ENCODE data around the gene ATF6. TPM values are rescaled to one million over a fixed set of nuclear protein-coding genes. Genes with fewer than 3 reads are reported as not detected.

ATF6 gene
- total and polyA plus RNA-seq, 8 donors, result 2.2 to 29.5 (median 16.9) TPM

DNA sequence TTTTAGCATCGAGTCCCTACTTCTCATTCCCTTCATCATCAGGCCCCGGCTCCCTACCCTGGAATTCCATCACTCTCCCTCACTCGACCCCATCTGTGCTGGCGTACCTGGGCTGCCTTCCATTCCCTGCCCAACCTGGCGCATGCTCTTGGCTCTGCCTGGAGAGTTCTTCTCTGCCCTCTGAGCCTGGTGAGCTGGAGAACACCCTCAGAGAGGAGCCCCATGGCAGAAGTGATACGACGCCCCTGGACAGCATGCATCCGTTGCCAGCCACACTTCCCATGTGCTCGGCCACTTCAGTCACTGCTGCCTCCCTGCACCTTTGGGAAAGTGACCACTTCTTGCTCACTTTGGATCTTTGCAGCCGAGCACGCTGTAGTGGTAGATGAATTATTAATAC lies 227.5 kb downstream of the ATF6 start:
- Histone ChIP-seq H3K9me3 (no peaks in the 10 kb centered on the region), H3K36me3 (no peaks in the 10 kb centered on the region), H3K27ac (no peak overlapping the region), H3K4me3 (no peak overlapping the region), H3K27me3 (no peaks in the 10 kb centered on the region), H3K4me1 (no peaks in the 10 kb centered on the region)
- TF ChIP-seq CTCF (IDR thresholded peaks at IDR 0.05), result no peak
- ATAC-seq, result no peak
- DNase-seq, result no peak
- WGBS, 2 donors, result 79 to 80% methylated on average over 11 of the region's 11 CpGs
- no peak for FAIRE-seq
- intact Hi-C loops (cut with DNase I), result no loop called here

DNA sequence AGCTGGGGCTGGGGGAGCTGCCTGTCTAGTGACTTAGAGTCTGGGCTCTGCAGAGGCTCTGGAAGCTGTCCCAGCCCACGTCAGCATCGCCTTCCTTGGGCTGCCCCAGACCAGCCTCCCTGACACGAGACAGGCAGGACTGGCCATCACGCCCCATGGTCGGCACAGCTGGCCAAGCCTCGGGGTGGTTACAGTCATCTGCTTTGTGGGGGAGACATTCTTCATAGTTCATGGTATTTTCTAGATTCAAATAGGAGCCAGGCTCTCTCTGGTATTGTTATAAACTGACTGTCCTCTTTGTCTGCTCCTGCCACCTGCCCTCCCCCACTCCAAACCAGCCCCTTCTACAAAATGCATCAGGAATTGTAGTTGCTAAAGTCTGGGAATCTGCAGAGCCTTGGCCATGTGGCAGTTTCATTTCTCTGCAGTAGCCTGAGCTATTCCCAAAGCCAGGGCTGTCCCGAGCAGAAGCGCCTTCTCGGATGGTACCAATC lies 228.1 kb downstream of the ATF6 start:
- WGBS, 2 donors, result 65 to 66% methylated on average over 9 of the region's 9 CpGs
- no peak for ATAC-seq

GRCh38 chr1:161997152-161997551 lies 231.0 kb downstream of the ATF6 start:
- H3K4me3 ChIP-seq, result no peak overlapping the region
- no peaks in the 10 kb centered on the region for H3K36me3 ChIP-seq
- TF ChIP-seq CTCF (IDR thresholded peaks at IDR 0.05), result no peak
- H3K4me1 ChIP-seq, result no peaks in the 10 kb centered on the region
- H3K27me3 ChIP-seq, result no peaks in the 10 kb centered on the region
- DNase-seq (no peak), FAIRE-seq (no peak), ATAC-seq (no peak)
- WGBS, 2 donors, result 93 to 96% methylated on average over 1 of the region's 1 CpG
- no peaks in the 10 kb centered on the region for H3K9me3 ChIP-seq
- intact Hi-C loops (cut with DNase I), result no loop called here
- H3K27ac ChIP-seq, result no peak overlapping the region

More for the DNA sequence above, 228.1 kb downstream of the ATF6 start:
- H3K4me1 ChIP-seq, result no peaks in the 10 kb centered on the region
- no peaks in the 10 kb centered on the region for H3K27me3 ChIP-seq
- FAIRE-seq (no peak), DNase-seq (no peak)
- H3K27ac ChIP-seq, result no peak overlapping the region
- H3K4me3 ChIP-seq, result no peak overlapping the region
- no peaks in the 10 kb centered on the region for H3K9me3 ChIP-seq
- no peak for TF ChIP-seq CTCF (IDR thresholded peaks at IDR 0.05)
- intact Hi-C loops (cut with DNase I), result no loop called here
- no peaks in the 10 kb centered on the region for H3K36me3 ChIP-seq

GRCh38 chr1:161998811-161999210 lies 232.7 kb downstream of the ATF6 start:
- intact Hi-C loops (cut with DNase I), result no loop called here
- no peak overlapping the region for H3K4me3 ChIP-seq
- WGBS, 2 donors, result 88 to 92% methylated on average over 5 of the region's 5 CpGs
- TF ChIP-seq CTCF (IDR thresholded peaks at IDR 0.05), result no peak
- H3K36me3 ChIP-seq, result no peaks in the 10 kb centered on the region
- FAIRE-seq (no peak), ATAC-seq (no peak), DNase-seq (no peak)
- H3K27ac ChIP-seq, result no peak overlapping the region
- H3K4me1 ChIP-seq, result no peaks in the 10 kb centered on the region
- no peaks in the 10 kb centered on the region for H3K27me3 ChIP-seq
- H3K9me3 ChIP-seq, result no peaks in the 10 kb centered on the region

- WGBS, 2 donors, result 69 to 73% methylated on average over 8 of the region's 8 CpGs
- Histone ChIP-seq H3K27me3 (no peaks in the 10 kb centered on the region), H3K4me3 (no peak overlapping the region), H3K27ac (no peak overlapping the region), H3K9me3 (no peaks in the 10 kb centered on the region), H3K36me3 (no peaks in the 10 kb centered on the region), H3K4me1 (no peaks in the 10 kb centered on the region)
- ATAC-seq, result peak in 1 of 4 donors; percentile 37
- TF ChIP-seq CTCF (IDR thresholded peaks at IDR 0.05), result no peak
- intact Hi-C loops (cut with DNase I), result no loop called here
- FAIRE-seq, result no peak
- no peak for DNase-seq
Measured at GRCh38 chr1:161999301-162000052, 233.4 kb downstream of the ATF6 start.
